H9 (cell line): ENCODE data around the gene POLDIP3. TPM values are rescaled to one million over a fixed set of nuclear protein-coding genes. Genes with fewer than 3 reads are reported as not detected.
"Not testable (repeated sequence)": the region's sequence is repeated elsewhere in the genome, so short reads cannot be mapped to it uniquely, and the experiment has no call there.

Experiments used
- DNase-seq: peaks from one replicate; pipeline ENCODE4 v3.0.0-alpha.2; 2017
- H2AFZ ChIP-seq: one replicate; pipeline ENCODE4 v1.6.1; 2013; ENCODE audit warnings: mild to moderate bottlenecking, low read length, control low read depth, moderate library complexity
- H2AK5ac ChIP-seq: 2 replicates; pipeline ENCODE4 v1.6.1; 2013; ENCODE audit warnings: low read length, control low read depth, mixed read lengths; ENCODE audit not compliant: insufficient read length
- H2BK120ac ChIP-seq: one replicate; pipeline ENCODE4 v1.6.1; 2013; ENCODE audit warnings: low read depth, mild to moderate bottlenecking, low read length, control low read depth, inconsistent platforms; ENCODE audit not compliant: poor library complexity, severe bottlenecking
- H2BK12ac ChIP-seq: 2 replicates; pipeline ENCODE4 v1.6.1; 2013; ENCODE audit warnings: low read length, control low read depth, mixed read lengths, low read depth; ENCODE audit not compliant: insufficient read length
- H2BK15ac ChIP-seq: 2 replicates; pipeline ENCODE4 v1.6.1; 2013; ENCODE audit warnings: low read depth, low read length, control low read depth
- H2BK20ac ChIP-seq: one replicate; pipeline ENCODE4 v1.6.1; 2013; ENCODE audit warnings: low read depth, mild to moderate bottlenecking, low read length, control low read depth, inconsistent platforms; ENCODE audit not compliant: poor library complexity, severe bottlenecking
- H2BK5ac ChIP-seq: 2 replicates; pipeline ENCODE4 v1.6.1; 2013; ENCODE audit warnings: low read length, control low read depth, mixed read lengths; ENCODE audit not compliant: insufficient read length
- H3K14ac ChIP-seq: 2 replicates; pipeline ENCODE4 v1.6.1; 2013; ENCODE audit warnings: low read length, control low read depth; ENCODE audit not compliant: insufficient read depth
- H3K18ac ChIP-seq: 2 replicates; pipeline ENCODE4 v1.6.1; 2013; ENCODE audit warnings: low read depth, mild to moderate bottlenecking, mixed read lengths, low read length, control low read depth; ENCODE audit not compliant: insufficient read length
- H3K23ac ChIP-seq: 2 replicates; pipeline ENCODE4 v1.6.1; 2013; ENCODE audit warnings: low read length, control low read depth, mixed read lengths, low read depth; ENCODE audit not compliant: insufficient read length
- H3K23me2 ChIP-seq: 2 replicates; pipeline ENCODE4 v1.6.1; 2013; ENCODE audit warnings: low read depth, mild to moderate bottlenecking, mixed read lengths, low read length, control low read depth; ENCODE audit not compliant: insufficient read length, poor library complexity, severe bottlenecking
- H3K27ac ChIP-seq: 2 replicates; pipeline ENCODE4 v1.5.1; 2013; ENCODE audit warnings: low read length, control low read depth, mixed read lengths, low read depth; ENCODE audit not compliant: insufficient read length
- H3K27me3 ChIP-seq: 2 replicates; pipeline ENCODE4 v1.6.1; 2013; ENCODE audit warnings: low read length, control low read depth, inconsistent platforms; ENCODE audit not compliant: insufficient read depth
- H3K4ac ChIP-seq: 2 replicates; pipeline ENCODE4 v1.6.1; 2013; ENCODE audit warnings: low read depth, mild to moderate bottlenecking, control low read depth, inconsistent platforms, low read length, moderate library complexity
- H3K4me1 ChIP-seq: 2 replicates; pipeline ENCODE4 v1.6.1; 2013; ENCODE audit warnings: low read length, control low read depth, inconsistent platforms; ENCODE audit not compliant: insufficient read depth
- H3K4me2 ChIP-seq: 2 replicates; pipeline ENCODE4 v1.6.1; 2013; ENCODE audit warnings: low read length, control low read depth, mixed read lengths; ENCODE audit not compliant: insufficient read length, insufficient read depth
- H3K56ac ChIP-seq: 2 replicates; pipeline ENCODE4 v1.6.1; 2013; ENCODE audit warnings: low read depth, mild to moderate bottlenecking, mixed read lengths, low read length, control low read depth; ENCODE audit not compliant: insufficient read length
- H3K79me1 ChIP-seq: 2 replicates; pipeline ENCODE4 v1.6.1; 2013; ENCODE audit warnings: low read depth, mild to moderate bottlenecking, moderate library complexity, low read length, control low read depth, inconsistent platforms; ENCODE audit not compliant: insufficient read depth, poor library complexity, severe bottlenecking
- H3K79me2 ChIP-seq: 2 replicates; pipeline ENCODE4 v1.6.1; 2013; ENCODE audit warnings: low read length, control low read depth, inconsistent platforms; ENCODE audit not compliant: insufficient read depth
- H3K9ac ChIP-seq: 2 replicates; pipeline ENCODE4 v1.6.1; 2013; ENCODE audit warnings: low read length, control low read depth, mixed read lengths; ENCODE audit not compliant: insufficient read length; ENCODE audit errors: extremely low read depth
- H3K9me3 ChIP-seq: one replicate; pipeline ENCODE4 v1.6.1; 2013; ENCODE audit warnings: low read depth, low read length, inconsistent platforms; ENCODE audit not compliant: control insufficient read depth
- H3T11ph ChIP-seq: one replicate; pipeline ENCODE4 v1.6.1; 2013; ENCODE audit warnings: mild to moderate bottlenecking, low read length, control low read depth, inconsistent platforms
- H4K20me1 ChIP-seq: one replicate; pipeline ENCODE4 v1.6.1; 2013; ENCODE audit not compliant: control insufficient read depth, insufficient read length, insufficient read depth
- H4K5ac ChIP-seq: 2 replicates; pipeline ENCODE4 v1.6.1; 2013; ENCODE audit warnings: low read depth, mild to moderate bottlenecking, mixed read lengths, low read length, control low read depth; ENCODE audit not compliant: insufficient read length
- H4K8ac ChIP-seq: replicated peaks from 2 replicates; pipeline ENCODE4 v1.6.1; 2013; ENCODE audit warnings: low read length, control low read depth, mixed read lengths, low read depth; ENCODE audit not compliant: insufficient read length
- H4K91ac ChIP-seq: 2 replicates; pipeline ENCODE4 v1.6.1; 2013; ENCODE audit warnings: low read depth, mild to moderate bottlenecking, moderate library complexity, mixed read lengths, low read length, control low read depth; ENCODE audit not compliant: insufficient read length
- H3K27ac Mint-ChIP-seq, 3 experiments: 2 replicates in 2 of 3; 3 replicates in 1 of 3; pipeline ENCODE4 v1.8.0; 2020 to 2021; ENCODE audit warnings: mixed read lengths in 3 of 3, mild to moderate bottlenecking in 1 of 3, moderate library complexity in 1 of 3
- H3K27me3 Mint-ChIP-seq: 2 replicates; pipeline ENCODE4 v1.8.0; 2021; ENCODE audit warnings: low read depth, mild to moderate bottlenecking, moderate library complexity, mixed read lengths
- H3K36me3 Mint-ChIP-seq, 3 experiments: 2 replicates in 2 of 3; 3 replicates in 1 of 3; pipeline ENCODE4 v1.8.0; 2020 to 2021; ENCODE audit warnings: low read depth in 3 of 3, mixed read lengths in 3 of 3; ENCODE audit not compliant: insufficient read depth in 1 of 3
- H3K4me1 Mint-ChIP-seq, 2 experiments: 2 replicates each; pipeline ENCODE4 v1.8.0; 2020; ENCODE audit warnings: mixed read lengths in 2 of 2
- H3K4me3 Mint-ChIP-seq, 2 experiments: 2 replicates in 1 of 2; 3 replicates in 1 of 2; pipeline ENCODE4 v1.8.0; 2020 to 2021; ENCODE audit warnings: mild to moderate bottlenecking in 2 of 2, mixed read lengths in 2 of 2, moderate library complexity in 1 of 2
- H3K9me3 Mint-ChIP-seq, 2 experiments: 2 replicates in 1 of 2; 3 replicates in 1 of 2; pipeline ENCODE4 v1.8.0; 2020; ENCODE audit warnings: mild to moderate bottlenecking in 2 of 2, mixed read lengths in 2 of 2, moderate library complexity in 1 of 2
- CTCF ChIP-seq: fragments of 200-600 bp; sonication (generic); conservative IDR thresholded peaks from 3 replicates; pipeline ENCODE4 v1.8.0; 2021; ENCODE audit warnings: antibody characterized with exemption, mild to moderate bottlenecking
- WGBS: extraction: QIAGEN DNeasy Blood & Tissue Kit; methylation state at CpG from one replicate; pipeline ENCODE4 v1.1.7; 2013; ENCODE audit warnings: missing lambda C conversion rate, low lambda C conversion rate, mixed read lengths; ENCODE audit not compliant: insufficient read length; ENCODE audit errors: extremely low coverage; 5-methylcytosine and 5-hydroxymethylcytosine counted together
- total RNA-seq: library from RNA; stranded (reverse); gene quantifications from 2 replicates; pipeline ENCODE4 v1.2.1, GENCODE V29; 2021

POLDIP3 gene
- total RNA-seq, 1 experiment from 2014 or later, result 90.8 TPM

GRCh38 chr22:42581762-42582716 is 32.6 kb downstream of the POLDIP3 start:
- no peak overlapping the region for H4K91ac ChIP-seq
- no peak overlapping the region for H3K23ac ChIP-seq
- no peaks in the 10 kb centered on the region for H4K20me1 ChIP-seq
- no CpG with 5 or more reads among the region's 64 CpGs for WGBS
- H3K23me2 ChIP-seq, result no peaks in the 10 kb centered on the region
- H3K18ac ChIP-seq, result peak overlapping the region; percentile 86
- no peaks in the 10 kb centered on the region; a peak in 1 of 5 replicates for H3K9me3 Mint-ChIP-seq
- no peak for TF ChIP-seq CTCF
- no peak overlapping the region for H2BK120ac ChIP-seq
- H3K27ac ChIP-seq, result no peak overlapping the region
- H2BK20ac ChIP-seq, result no peak overlapping the region
- no peak overlapping the region for H2AK5ac ChIP-seq
- H3K9ac ChIP-seq, result peak overlapping the region; percentile 66
- no peak overlapping the region for H2BK15ac ChIP-seq
- H3K14ac ChIP-seq, result peak overlapping the region; percentile 82
- H3K27me3 Mint-ChIP-seq, result no peaks in the 10 kb centered on the region
- H3K36me3 Mint-ChIP-seq, result peaks cover 37 to 75% (median 57%) of the 10 kb centered on the region in 3 experiments
- no peak overlapping the region for H2BK5ac ChIP-seq
- no peak overlapping the region for H3T11ph ChIP-seq
- peak; percentile 75 for DNase-seq
- H3K79me1 ChIP-seq, result no peaks in the 10 kb centered on the region
- no peak overlapping the region for H4K5ac ChIP-seq
- peaks cover 8 to 11% of the 10 kb centered on the region in 2 experiments for H3K4me1 Mint-ChIP-seq
- no peak overlapping the region for H3K4ac ChIP-seq
- H3K79me2 ChIP-seq, result no peaks in the 10 kb centered on the region; the same call in 1 of the 2 replicates
- H3K27ac Mint-ChIP-seq, result peak overlapping the region; percentile 48 to 94 (median 75); a peak in 5 of 7 replicates
- no peak overlapping the region for H2BK12ac ChIP-seq
- H3K56ac ChIP-seq, result no peak overlapping the region
- no peaks in the 10 kb centered on the region for H3K27me3 ChIP-seq
- H3K4me2 ChIP-seq, result peak overlapping the region; percentile 54
- H4K8ac ChIP-seq, result no peak overlapping the region
- H3K4me3 Mint-ChIP-seq, result peak overlapping the region; percentile 95 to 99
- no peak overlapping the region for H2AFZ ChIP-seq
- H3K9me3 ChIP-seq, result no peaks in the 10 kb centered on the region
- H3K4me1 ChIP-seq, result no peaks in the 10 kb centered on the region

- H4K5ac ChIP-seq, H2BK5ac ChIP-seq, H3K27ac ChIP-seq, H2BK120ac ChIP-seq, H3K23ac ChIP-seq, H2AK5ac ChIP-seq, H3K23me2 ChIP-seq, H2BK20ac ChIP-seq, H4K20me1 ChIP-seq, H3K27me3 Mint-ChIP-seq, H2BK12ac ChIP-seq, H2AFZ ChIP-seq, H3K4ac ChIP-seq, DNase-seq, H2BK15ac ChIP-seq, H4K91ac ChIP-seq, H3K79me1 ChIP-seq, H3K4me1 ChIP-seq, H3K27me3 ChIP-seq, H3K18ac ChIP-seq, H3K9me3 ChIP-seq, H4K8ac ChIP-seq, H3T11ph ChIP-seq, H3K9me3 Mint-ChIP-seq, H3K79me2 ChIP-seq, H3K56ac ChIP-seq: not testable (repeated sequence)
- Histone ChIP-seq H3K9ac (peak overlapping the region; percentile 66), H3K4me2 (peak overlapping the region; percentile 54), H3K14ac (peak overlapping the region; percentile 56)
- WGBS, result no CpG with 5 or more reads among the region's 22 CpGs
- peaks cover 32 to 68% (median 50%) of the 10 kb centered on the region in 3 experiments for H3K36me3 Mint-ChIP-seq
- peaks cover 8 to 11% of the 10 kb centered on the region in 2 experiments for H3K4me1 Mint-ChIP-seq
- peak overlapping the region; percentile 95 to 99 for H3K4me3 Mint-ChIP-seq
- H3K27ac Mint-ChIP-seq, result peak overlapping the region; percentile 90 to 96 (median 91); a peak in 4 of 7 replicates
Measured at GRCh38 chr22:42581194-42581761, 33.4 kb downstream of the POLDIP3 start.
